Measurements from ENCODE around the gene F13A1. TPM values are rescaled to one million over a fixed set of nuclear protein-coding genes. Genes with fewer than 3 reads are reported as not detected.

Gene F13A1
- total and polyA plus RNA-seq, 3 donors from 2014 or later, result 11.7 to 53.0 (median 22.7) TPM

DNA sequence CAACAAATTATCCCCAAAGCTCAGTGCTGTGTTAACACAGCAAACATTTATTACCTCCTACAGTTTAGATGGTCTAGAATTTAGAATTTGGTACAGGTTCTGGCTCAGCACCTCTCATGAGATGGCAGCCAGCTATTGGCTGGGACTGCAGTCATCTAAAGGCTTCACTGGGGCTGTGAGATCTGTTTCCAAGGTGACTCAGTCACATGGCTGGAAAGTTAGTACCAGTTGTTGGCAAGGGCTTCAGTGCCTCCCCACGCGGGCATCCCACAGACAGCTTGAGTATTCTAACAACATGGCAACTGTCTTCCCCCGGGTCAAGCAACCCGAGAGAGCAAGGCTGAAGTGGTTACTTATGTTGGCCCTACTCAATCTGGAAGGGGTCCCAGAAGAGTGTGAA, 44.8 kb upstream of the F13A1 start:
- Histone ChIP-seq H3K4me3 (no peak overlapping the region), H3K36me3 (ENCODE audit: low read depth, missing control alignments) (no peaks in the 10 kb centered on the region), H3K27ac (no peak overlapping the region), H3K9me3 (no peaks in the 10 kb centered on the region), H3K27me3 (no peaks in the 10 kb centered on the region), H3K4me1 (no peaks in the 10 kb centered on the region)
- no peak for DNase-seq
- TF ChIP-seq, protein P1, sequence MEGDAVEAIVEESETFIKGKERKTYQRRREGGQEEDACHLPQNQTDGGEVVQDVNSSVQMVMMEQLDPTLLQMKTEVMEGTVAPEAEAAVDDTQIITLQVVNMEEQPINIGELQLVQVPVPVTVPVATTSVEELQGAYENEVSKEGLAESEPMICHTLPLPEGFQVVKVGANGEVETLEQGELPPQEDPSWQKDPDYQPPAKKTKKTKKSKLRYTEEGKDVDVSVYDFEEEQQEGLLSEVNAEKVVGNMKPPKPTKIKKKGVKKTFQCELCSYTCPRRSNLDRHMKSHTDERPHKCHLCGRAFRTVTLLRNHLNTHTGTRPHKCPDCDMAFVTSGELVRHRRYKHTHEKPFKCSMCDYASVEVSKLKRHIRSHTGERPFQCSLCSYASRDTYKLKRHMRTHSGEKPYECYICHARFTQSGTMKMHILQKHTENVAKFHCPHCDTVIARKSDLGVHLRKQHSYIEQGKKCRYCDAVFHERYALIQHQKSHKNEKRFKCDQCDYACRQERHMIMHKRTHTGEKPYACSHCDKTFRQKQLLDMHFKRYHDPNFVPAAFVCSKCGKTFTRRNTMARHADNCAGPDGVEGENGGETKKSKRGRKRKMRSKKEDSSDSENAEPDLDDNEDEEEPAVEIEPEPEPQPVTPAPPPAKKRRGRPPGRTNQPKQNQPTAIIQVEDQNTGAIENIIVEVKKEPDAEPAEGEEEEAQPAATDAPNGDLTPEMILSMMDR (IDR thresholded peaks at IDR 0.05), result no peak
- no peak for TF ChIP-seq POLR2A (IDR thresholded peaks at IDR 0.05)
- intact Hi-C loops (cut with DNase I; ENCODE audit: low total_unique reads), result no loop called here
- WGBS, 2 donors, result 86 to 100% methylated on average over 4 of the region's 4 CpGs

GRCh38 chr6:6362056-6362840, 41.8 kb upstream of the F13A1 start:
- intact Hi-C loops (cut with DNase I; ENCODE audit: low total_unique reads), result no loop called here
- H3K36me3 ChIP-seq (ENCODE audit: low read depth, missing control alignments), result no peaks in the 10 kb centered on the region
- WGBS, 2 donors, result 71 to 73% methylated on average over 5 of the region's 5 CpGs
- no peak overlapping the region for H3K27ac ChIP-seq
- H3K4me1 ChIP-seq, result no peaks in the 10 kb centered on the region
- H3K9me3 ChIP-seq, result no peaks in the 10 kb centered on the region
- no peak overlapping the region for H3K4me3 ChIP-seq
- TF ChIP-seq, protein P1 (IDR thresholded peaks at IDR 0.05), result no peak
- no peak for TF ChIP-seq POLR2A (IDR thresholded peaks at IDR 0.05)
- DNase-seq, result no peak
- no peaks in the 10 kb centered on the region for H3K27me3 ChIP-seq

DNA sequence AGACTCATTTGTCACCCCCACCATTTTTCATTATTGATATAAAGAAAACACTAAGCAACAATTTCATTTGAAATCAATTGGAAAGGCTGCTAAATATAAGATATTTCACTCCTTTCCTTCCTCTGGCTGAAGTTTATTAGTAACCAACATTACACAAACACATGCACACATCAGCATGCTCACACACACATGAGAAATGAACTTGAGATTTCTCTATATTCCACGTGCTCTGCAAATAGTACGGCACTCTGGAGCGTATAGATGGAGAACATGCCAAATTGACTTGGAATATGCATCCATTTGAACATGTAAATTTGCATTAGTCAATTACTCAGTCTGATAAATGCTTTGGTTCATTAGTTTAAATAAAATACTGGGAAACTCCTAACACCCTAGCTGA, 37.1 kb upstream of the F13A1 start:
- WGBS, 2 donors, result 91 to 93% methylated on average over 3 of the region's 3 CpGs

GRCh38 chr6:6357032-6357431, 36.6 kb upstream of the F13A1 start:
- H3K4me3 ChIP-seq, result no peak overlapping the region
- WGBS, 2 donors, result 72 to 81% methylated on average over 5 to 6 of the region's 6 CpGs
- H3K4me1 ChIP-seq, result no peaks in the 10 kb centered on the region
- no peaks in the 10 kb centered on the region for H3K36me3 ChIP-seq (ENCODE audit: low read depth, missing control alignments)
- TF ChIP-seq, protein P1 (IDR thresholded peaks at IDR 0.05), result no peak
- TF ChIP-seq POLR2A (IDR thresholded peaks at IDR 0.05), result no peak
- intact Hi-C loops (cut with DNase I; ENCODE audit: low total_unique reads), result no loop called here
- DNase-seq, result no peak
- no peaks in the 10 kb centered on the region for H3K9me3 ChIP-seq
- H3K27ac ChIP-seq, result no peak overlapping the region
- H3K27me3 ChIP-seq, result no peaks in the 10 kb centered on the region

More for the DNA sequence above, 37.1 kb upstream of the F13A1 start:
- DNase-seq, result no peak
- Histone ChIP-seq H3K4me3 (no peak overlapping the region), H3K27ac (no peak overlapping the region), H3K27me3 (no peaks in the 10 kb centered on the region), H3K9me3 (no peaks in the 10 kb centered on the region), H3K4me1 (no peaks in the 10 kb centered on the region), H3K36me3 (ENCODE audit: low read depth, missing control alignments) (no peaks in the 10 kb centered on the region)
- intact Hi-C loops (cut with DNase I; ENCODE audit: low total_unique reads), result no loop called here
- no peak for TF ChIP-seq POLR2A (IDR thresholded peaks at IDR 0.05)
- TF ChIP-seq, protein P1 (IDR thresholded peaks at IDR 0.05), result no peak

DNA sequence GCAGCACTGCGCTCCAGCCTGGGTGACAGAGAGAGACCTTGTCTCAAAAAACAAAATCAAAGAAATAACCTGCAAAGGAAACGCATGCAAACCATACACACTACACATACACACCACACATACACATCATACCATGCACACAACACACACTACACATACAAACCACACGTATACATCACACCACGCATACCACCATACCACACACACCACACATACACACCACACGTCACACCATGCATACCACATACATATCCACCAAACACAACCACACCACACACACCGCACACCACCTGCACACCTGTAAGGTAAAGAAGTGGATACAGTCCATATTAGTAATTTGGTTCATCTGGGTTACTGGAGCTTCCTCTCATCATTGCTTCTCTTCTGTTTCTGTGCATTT, 32.3 kb upstream of the F13A1 start:
- H3K4me1 ChIP-seq, result no peaks in the 10 kb centered on the region
- H3K27ac ChIP-seq, result no peak overlapping the region
- H3K9me3 ChIP-seq, result no peaks in the 10 kb centered on the region
- WGBS, 2 donors, result 84 to 88% methylated on average over 6 of the region's 6 CpGs
- no peaks in the 10 kb centered on the region for H3K36me3 ChIP-seq (ENCODE audit: low read depth, missing control alignments)
- intact Hi-C loops (cut with DNase I; ENCODE audit: low total_unique reads), result no loop called here
- no peak overlapping the region for H3K4me3 ChIP-seq
- no peak for TF ChIP-seq POLR2A (IDR thresholded peaks at IDR 0.05)
- TF ChIP-seq, protein P1 (IDR thresholded peaks at IDR 0.05), result no peak
- DNase-seq, result no peak
- H3K27me3 ChIP-seq, result no peaks in the 10 kb centered on the region

Data from testis (tissue), 3 donors.